Renal cortical epithelial cell (primary cell): ENCODE data around the gene SORBS2. TPM values are rescaled to one million over a fixed set of nuclear protein-coding genes. Genes with fewer than 3 reads are reported as not detected.
A peak's percentile ranks its signal among the peaks of the same experiment; 100 is the strongest.

Experiments
- DNase-seq: peaks from one replicate; pipeline ENCODE4 v3.0.0-alpha.2; 2011; ENCODE audit warnings: low read depth
- total RNA-seq: library from RNA; depleted of rRNA; stranded (reverse); fragments of >200 nt; gene quantifications from 2 replicates; pipeline ENCODE4 v1.2.3, GENCODE V29; 2014

SORBS2 gene
- total RNA-seq, 1 donor from 2014 or later = 45.1 TPM

DNA sequence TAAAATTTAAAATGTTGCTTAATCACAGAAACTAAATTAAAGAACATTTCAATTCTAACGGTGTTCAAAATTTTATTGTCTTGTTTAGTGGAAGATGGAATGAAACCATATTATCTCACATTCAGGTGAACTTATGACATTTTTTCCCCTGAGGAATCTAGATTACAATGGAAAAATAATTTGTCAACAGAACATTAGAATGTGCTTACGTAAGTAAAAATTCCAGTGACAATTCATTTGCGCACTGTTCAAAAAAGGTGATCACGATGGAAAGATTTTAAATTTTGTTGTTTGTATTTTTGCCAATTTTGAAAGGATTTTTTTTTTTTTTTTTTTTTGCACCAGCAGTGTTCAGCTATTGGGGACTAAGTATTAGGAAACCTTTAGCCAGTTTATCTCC, 23.3 kb upstream of the SORBS2 start:
- DNase-seq = no peak

DNA sequence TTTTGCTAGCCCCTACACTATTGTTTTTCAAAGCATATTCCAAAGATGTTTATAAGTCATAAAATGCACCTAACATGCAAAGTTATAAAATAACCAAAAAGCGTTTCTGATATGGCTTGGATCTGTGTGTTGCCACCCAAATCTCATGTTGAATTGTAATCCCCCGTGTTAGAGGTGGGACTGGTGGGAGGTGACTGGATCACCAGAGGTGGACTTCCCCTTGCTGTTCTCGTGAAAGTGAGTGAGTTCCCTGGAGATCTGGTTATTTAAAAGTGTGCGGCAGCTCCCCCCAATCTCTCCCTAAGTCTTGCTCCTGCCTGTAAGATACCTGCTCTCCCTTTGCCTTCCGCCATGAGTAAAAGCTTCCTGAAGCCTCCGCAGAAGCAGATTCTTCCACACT, 22.8 kb upstream of the SORBS2 start:
- DNase-seq = no peak

DNA sequence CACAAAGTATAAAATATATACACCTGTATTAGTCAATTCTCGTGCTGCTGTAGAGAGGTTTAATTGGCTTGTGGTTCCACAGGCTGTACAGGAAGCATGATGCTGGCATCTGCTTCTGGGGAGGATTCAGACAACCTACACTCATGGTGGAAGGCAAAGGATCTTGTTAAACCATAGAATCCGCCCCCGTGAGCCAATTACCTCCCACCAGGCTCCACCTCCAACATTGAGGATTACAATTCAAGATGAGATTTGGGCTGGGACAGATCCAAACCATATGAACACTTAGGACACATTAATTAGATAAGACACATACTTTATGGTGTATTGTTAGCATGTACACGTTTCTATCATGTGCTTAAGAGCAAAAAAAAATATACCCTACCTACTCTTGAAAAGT, 22.1 kb upstream of the SORBS2 start:
- DNase-seq = no peak

DNA sequence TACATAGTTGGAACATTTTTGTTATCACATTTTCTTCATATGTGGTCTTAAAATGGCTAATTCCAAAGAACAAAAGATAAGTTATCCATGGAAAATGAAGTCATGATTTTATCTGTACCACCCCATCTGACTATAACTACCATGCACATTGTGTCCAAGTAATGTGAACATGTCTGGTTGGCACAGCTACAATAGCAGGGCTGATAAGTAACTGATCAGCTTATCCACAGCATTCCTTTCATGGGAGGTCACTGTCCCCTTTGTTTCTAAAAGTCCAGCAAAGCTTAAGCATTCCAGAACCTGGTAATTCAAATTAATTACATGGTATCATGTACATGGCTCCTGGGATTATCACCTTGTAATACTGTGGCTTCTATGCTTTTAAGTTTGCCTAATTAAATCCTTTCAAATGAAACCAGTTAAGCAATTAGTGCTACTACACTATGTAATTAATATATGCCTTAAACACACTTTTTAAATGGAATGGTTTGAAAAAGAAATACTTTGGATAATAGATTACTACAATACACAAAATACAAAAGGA, 21.1 kb upstream of the SORBS2 start:
- peak; percentile 97 for DNase-seq

DNA sequence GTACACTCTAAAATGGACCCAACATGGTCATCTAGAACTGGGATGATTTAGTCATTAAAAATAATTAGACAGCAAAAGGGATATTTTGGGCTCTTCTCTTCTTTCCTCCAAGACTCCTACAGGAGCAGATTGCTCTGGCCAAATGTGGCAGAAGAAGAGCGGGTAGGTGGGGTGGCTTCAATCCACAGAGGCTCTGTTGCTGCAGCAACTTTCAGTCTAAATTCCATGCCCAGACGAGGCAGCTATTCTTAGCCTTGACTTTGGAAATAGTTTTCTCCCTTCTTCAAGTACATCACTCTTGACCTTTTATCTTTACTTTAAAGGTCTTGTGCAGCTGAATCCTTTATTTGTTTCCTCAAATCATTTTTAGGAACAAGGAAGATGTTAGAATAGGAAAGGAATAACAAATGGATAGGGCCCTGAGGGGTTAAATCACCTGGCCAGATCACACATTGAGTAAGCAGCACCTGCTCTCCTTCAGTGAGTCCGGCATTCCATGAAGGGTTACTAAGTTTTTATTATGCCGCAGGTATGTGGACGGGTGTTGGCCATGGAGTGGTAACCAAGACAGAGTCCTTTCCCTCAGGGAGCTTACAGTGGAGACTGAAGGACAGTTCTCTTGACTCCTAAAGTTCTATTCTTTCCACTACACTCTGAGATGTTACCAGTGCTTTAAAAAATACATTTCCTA, 19.3 kb upstream of the SORBS2 start:
- peak; percentile 57 for DNase-seq

DNA sequence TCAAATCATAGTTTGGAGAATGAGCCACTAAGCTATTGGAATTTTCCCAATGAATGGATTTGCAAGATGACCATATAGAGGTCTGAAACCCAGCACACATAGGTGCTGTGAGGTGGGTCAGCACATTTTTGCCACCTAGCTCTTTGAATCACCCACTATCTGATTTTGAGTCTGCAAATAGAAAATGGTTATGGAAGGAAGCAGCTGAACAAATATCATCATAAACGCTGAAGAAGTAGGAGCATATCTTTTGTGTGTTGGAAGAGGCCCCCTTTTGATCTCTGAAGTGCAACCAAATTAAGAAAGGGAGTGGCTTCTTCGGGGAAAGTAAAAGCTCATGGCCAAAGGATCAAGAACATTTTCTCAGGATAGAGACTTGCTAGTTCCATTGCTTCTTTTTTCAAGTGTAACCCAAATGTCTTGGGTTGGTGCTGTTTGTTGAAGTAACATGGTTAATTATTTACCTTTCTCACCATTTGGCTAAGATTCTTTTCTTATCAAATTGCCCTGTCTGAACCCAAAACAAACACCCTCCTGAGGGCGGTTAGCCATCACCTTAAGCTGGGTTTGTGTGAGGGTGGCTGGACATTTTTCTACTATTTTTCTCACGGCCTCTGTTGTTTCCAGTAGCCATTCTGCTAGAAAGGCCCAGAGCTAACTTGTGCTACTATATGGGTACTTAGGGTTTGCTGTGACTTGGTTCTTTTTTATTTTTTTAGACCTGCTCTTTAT, 18.4 kb upstream of the SORBS2 start:
- DNase-seq = peak; percentile 46

DNA sequence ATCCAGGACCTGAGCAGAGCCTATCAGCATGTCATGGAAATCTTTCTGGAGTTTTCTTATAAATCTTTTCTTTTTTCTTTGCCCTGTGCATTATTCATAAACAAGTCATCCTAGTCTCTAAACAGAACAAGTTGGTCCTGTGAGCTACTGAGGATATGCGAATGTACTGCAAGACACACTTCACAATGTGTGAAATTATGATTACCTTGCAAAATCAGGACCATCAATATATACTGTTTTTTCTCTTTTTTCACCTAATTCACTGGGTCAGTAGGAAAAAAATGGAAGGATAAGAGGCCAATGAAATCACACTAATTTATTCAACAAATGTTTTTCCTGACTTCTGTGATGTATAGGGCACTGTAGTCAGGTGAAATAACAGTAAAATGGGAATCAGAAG, 14.4 kb upstream of the SORBS2 start:
- DNase-seq = no peak

DNA sequence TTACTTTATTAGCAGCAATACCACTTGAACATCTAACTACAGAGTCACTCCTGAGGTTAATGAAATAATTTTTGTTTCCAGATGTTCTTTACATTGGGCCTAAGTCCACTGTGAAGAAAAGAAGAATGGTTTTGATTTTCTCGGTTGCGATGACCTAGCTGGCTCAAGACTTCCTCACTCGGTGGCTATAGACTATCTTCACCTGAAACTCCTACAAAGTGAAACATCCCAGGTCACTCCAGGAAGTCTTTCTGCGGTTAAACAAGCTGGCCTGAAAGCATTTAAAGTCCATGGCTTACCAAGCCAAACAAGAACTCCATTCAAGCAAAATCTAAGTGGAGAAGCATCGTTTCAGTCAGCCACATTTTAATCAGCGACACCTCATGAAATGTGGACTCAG, 13.7 kb upstream of the SORBS2 start:
- DNase-seq = no peak

DNA sequence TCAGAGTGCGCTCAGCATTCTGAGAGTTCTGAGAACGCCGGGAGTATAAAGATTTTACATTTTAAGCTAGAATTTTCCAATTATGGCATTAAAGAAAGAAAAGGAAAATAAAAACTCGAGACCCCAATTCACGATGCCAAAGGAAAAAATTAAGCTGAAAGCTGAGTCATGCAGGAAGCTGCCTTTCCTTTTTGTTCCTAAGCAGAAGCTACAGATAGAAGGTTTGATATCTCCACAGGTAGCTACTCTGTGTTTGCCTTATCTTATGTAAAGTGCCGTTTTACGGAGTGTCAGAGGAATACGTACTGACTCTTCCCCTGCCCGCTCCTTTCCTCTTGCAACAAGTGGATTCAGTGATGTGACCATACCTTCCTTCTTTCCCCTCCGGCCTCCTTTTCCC, 10.8 kb upstream of the SORBS2 start:
- no peak for DNase-seq

DNA sequence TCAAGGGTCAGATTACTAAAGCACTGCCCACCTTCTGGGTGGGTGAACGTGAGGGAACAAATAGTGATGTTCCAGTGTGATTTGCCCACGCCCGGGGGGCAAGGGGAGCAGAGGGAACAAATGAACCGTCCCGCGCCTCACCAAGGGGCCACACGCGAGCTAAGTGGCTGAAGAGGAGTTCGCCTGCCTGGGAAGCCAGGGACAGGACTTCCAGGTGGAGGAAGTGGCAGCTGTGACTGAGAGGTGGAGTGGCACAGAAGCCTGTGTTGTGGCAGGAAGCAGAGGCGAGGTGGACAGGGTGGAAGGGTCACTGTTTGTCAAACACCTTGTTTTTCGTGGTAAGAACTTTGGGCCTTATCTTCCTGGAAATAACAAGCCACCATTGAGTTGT, 9.0 kb upstream of the SORBS2 start:
- no peak for DNase-seq

DNA sequence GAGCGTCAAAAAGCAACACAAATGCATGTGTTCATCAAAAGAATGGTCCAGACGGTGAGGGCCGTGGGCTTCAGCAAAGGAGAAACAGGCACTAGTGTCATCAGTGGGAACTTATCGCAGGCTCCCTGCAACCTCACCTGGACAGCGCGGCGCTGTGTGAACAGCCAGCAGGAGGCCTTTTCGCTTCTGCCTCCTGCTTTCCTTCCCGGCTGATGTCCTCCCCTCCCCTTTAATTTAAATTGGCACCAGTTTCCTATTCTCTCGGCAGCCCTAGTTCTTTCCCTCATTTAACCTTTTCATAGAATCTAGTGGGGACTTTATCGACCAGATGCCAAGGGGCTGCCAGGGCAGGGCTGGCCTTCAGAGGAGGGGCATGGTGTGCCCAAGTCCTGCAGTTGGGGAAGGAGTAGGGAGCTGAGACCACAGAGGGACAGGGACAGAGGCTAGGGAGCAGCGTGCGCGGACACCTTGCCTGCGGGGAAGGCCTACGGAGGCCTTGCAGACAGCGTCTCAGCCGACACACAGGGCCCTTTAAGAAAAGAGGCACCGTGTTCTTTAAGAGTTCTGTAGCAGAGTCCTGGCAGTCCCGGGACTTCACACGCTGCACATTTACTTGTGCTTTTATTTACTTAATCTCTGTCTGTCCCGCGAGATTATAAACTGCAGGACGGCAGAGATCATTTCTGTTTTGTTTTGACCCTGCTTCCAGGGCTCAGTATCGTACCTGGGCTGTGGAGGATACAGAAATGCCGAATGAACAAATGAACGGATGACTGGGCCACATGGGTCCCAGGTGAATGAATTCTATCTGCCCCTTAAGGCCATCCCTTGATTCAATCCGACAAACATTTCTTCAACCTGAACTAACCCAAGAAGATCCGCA, 8.4 kb upstream of the SORBS2 start:
- DNase-seq = no peak

DNA sequence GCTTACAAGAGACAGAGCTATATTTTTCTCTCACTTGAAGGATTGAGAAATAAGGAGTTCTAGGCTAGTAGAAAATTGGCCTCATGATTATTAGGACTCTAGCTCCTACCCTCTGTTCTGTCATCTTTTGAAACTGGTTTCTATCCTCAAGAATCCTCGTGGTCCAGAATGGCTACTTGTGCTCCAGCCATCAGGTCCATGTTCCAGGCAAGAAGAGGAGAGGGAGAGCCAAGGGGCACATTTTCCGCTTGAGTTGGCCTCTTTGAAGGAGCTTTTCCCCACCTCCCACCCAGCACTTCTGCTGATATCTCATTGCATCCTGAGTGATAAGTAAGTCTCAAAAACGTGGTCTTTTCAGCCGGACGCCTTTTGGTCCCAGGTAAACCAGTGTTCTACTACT, 7.2 kb upstream of the SORBS2 start:
- DNase-seq = no peak

DNA sequence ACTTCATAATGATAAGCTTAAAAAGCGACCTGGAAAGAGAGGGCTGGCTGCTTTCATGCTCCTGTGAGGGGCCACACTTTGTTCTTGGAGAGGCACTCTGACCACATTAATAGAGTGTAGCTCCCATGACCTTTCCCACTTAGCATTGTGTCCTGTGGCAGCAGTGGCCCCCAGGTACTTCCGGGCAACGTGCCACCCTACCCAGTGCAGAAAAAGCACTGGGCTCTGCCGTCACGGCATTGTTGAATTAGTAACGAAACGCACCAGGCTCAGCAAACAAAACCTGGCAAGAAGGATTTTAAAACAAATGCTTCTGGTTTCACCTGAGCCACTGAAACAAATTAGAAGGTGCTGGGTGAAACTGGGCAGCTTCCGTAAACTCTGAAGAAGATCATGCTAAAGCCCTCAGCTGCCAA, 5.4 kb upstream of the SORBS2 start:
- peak; percentile 78 for DNase-seq

DNA sequence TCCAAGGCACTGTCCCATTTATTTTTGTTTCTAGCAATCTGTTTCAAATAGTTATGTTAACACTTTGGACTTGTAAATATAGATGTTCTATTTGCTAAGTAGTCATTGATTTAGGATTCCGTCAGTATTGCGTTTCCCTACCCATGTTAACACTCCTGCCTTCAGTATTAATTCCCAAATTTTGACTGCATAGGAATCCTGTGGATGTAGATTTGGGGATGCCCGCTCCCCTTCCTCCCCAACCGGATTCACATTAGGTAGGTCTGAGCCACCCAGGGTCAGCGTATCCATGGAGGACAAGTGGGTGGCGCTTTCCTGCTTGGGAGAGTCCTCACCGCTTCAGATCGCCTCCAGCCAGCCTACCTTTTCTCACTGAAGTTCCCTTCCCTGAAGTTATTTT, 1.1 kb upstream of the SORBS2 start:
- DNase-seq = no peak

DNA sequence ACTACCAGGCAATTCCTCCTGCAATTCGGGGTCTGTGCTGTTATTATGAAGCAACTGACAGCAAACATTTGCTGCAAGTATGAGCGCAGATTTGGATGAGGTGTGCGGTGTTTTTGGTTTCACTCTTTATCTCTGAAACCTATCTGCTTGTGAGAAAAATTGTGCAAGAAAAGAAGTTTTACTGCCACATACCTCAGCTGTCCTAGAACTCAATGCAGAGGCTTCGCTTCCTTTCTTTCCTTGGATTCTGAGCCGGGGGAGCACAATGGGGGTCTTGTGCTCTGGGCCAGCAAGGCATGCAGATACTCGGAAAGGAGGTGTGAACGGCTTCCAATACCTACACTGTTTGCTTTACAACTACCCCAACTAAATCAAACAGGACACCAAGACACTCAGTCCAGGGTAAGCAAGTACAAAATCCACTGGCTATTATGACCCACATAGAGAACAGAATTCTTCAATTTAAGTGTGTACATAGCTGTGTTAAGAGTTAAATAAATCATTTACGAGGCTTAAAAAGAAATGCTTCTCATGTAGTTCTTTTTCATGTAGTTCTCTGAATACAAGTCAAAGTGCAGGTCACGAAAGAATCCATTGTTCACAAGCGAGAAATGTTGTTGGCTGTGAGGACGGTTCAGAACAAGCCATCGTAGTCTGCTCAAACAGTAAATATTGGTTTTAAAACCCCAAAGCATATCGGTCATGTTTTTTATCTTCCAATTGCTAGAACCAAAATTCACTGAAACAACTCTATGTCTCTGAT, 1.1 kb downstream of the SORBS2 start:
- peak; percentile 52 for DNase-seq

DNA sequence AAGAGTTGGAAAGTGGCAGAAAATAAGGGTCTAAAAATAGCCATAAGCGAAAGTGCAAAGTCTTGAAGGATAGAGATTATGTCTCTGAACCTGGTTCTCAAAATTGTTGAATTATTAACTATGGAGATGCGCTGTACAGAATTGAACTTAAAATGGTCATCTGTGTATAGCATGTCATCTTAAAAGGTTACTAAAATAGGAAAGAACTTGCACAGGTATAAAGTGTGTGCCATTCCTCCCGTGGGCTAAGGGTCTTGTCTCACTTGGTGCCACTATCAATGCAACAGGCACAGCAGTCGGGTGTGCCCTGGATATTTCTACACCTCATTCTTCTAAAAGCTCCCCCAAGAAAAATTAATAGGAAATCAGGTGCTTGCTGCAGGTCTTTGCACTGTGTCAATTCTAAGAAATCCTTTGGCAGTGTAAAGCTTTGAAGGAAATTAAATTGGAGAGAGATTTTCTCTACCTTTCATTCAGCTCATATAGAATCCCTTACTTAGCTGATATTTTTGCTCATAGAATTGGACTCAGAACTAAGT, 2.4 kb downstream of the SORBS2 start:
- no peak for DNase-seq

DNA sequence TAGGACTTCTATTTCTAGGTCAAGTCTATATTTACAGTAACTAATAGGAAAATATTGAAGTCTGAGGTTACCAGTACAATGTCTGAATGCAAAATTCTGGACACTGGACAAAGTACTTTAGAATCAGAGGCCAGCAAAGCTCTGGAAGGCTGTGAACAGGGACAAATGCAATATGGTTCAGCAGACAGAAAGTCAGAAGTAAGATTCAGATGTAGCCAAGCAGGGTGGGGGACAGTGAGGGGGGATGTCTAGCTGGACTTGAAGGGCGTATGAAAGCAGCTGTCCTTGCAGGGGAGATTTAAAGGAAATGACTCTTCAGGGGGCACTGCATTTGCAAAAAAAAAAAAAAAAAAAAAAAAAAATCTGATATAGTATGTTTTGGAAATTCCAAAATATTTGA, 2.9 kb downstream of the SORBS2 start:
- no peak for DNase-seq

DNA sequence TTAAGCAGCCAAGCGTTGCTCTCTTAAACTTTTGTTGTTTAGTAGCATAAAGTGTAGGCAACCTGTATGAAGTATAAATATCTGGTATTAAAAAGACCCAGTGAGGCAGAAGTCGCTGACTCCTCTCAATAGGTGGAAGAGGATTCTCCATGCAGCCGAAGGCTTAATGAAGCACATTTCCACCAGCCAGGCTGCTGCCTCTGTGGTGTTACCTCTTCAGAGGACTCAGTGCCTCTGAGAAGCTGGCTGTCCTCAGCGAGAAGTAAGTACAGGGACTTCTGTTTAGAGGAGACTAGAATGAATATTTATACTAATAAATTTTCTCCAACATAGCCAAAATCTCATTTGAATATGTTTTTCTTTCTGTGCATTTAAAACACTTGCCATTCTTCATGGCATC, 6.0 kb downstream of the SORBS2 start:
- no peak for DNase-seq

DNA sequence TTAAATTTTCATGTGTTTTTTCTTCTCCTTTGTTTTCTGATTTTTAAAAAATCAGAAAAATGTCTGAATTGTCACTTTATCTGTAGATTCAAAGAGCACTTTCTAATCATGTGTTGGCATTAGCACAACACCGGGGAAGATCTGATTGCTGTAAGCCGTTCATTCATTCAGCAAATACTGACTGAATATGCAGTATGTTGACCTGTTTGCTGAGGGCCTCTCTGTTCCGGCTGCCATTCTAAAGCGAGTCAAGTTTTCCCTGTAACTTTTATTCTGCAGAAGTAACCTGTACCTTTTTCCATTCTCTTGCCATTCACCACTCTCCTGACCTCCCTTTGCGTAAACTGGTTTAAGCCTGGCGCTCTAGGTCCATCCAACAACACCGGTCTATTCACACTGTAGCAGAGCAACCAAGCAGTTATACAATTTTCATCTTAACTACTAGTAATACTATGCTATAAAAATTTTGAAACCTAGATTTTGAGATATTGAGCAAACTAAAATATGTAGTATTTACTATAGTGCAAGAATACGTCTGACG, 6.7 kb downstream of the SORBS2 start:
- no peak for DNase-seq

DNA sequence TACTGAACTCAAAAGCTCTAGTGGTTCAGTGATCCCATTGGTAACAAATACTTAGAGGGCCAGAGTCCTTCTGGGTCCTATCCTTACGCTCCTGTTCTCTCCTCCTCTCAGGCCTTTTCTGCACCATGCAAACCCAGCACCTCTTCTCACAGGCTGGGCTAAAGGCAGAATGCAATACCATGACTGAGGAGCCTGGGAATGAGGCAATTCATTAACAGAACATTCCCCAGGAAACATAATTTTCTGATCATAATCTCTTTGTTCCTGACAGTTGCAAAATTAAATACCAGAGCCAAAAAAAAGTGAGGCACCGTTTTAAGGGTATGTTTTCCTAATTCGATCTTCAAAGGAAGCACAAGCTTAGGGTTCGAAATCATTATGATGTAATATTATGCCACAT, 9.0 kb downstream of the SORBS2 start:
- no peak for DNase-seq

DNA sequence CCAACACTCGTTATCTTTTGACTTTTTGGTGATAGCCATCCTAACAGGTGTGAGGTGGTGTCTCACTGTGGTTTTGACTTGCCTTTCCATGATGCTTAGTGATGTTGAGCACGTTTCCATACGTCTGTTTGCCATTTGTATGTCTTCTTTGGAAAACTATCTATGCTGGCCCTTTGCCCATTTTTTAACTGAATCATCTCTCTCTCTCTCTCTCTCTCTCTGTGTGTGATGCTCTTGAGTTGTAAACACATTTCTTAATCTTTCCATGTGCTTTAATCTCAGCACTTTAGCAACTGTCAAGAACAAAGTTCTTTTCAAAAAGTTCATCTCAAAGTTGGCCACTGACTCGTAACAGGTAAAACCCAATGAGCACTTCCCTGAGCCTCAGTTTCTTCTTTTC, 10.5 kb downstream of the SORBS2 start:
- no peak for DNase-seq
